Measurements from ENCODE around the gene LMBRD2. TPM values are rescaled to one million over a fixed set of nuclear protein-coding genes. Genes with fewer than 3 reads are reported as not detected.

LMBRD2 gene
- total and polyA plus RNA-seq, 2 experiments from 2014 or later = 5.4 to 9.3 TPM

DNA sequence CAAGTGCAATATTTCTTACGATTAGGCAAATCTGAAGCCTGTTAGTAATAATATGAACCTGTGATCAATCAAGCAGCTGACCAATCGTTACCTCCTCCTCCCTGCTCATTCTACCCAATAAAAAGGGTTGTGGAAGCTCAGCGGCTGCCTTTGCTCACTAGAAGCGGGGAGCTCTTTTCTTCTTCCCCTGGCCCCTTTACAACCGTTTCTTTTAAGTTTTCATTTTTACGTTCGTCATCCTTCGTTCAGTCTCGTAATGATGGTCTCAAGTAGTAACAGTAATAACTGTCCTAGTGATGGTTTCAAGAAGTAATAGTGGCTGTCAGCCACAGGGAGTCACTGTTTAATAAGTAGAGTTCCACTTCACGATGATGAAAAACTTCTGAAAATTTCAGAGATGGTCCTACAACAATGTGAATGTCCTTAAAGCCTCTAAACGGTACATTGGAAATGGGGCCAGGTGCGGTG lies 91.2 kb downstream of the LMBRD2 start:
- Histone ChIP-seq H3K27me3 (no peaks in the 10 kb centered on the region), H3K4me3 (no peak overlapping the region), H3K4me1 (ENCODE audit: low read depth) (peaks cover 3% of the 10 kb centered on the region), H3K27ac (no peak overlapping the region), H3K9me3 (ENCODE audit: low read depth) (no peaks in the 10 kb centered on the region), H3K36me3 (no peaks in the 10 kb centered on the region)
- TF ChIP-seq, protein P1, sequence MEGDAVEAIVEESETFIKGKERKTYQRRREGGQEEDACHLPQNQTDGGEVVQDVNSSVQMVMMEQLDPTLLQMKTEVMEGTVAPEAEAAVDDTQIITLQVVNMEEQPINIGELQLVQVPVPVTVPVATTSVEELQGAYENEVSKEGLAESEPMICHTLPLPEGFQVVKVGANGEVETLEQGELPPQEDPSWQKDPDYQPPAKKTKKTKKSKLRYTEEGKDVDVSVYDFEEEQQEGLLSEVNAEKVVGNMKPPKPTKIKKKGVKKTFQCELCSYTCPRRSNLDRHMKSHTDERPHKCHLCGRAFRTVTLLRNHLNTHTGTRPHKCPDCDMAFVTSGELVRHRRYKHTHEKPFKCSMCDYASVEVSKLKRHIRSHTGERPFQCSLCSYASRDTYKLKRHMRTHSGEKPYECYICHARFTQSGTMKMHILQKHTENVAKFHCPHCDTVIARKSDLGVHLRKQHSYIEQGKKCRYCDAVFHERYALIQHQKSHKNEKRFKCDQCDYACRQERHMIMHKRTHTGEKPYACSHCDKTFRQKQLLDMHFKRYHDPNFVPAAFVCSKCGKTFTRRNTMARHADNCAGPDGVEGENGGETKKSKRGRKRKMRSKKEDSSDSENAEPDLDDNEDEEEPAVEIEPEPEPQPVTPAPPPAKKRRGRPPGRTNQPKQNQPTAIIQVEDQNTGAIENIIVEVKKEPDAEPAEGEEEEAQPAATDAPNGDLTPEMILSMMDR (IDR thresholded peaks at IDR 0.05; ENCODE audit: low read depth, low read length) = no peak
- DNase-seq (ENCODE audit: low read depth in 1 of 2, low spot score in 1 of 2) = no peak

- Histone ChIP-seq H3K4me3 (no peak overlapping the region), H3K27ac (no peak overlapping the region), H3K9me3 (ENCODE audit: low read depth) (no peaks in the 10 kb centered on the region), H3K36me3 (no peaks in the 10 kb centered on the region), H3K4me1 (ENCODE audit: low read depth) (peaks cover 3% of the 10 kb centered on the region), H3K27me3 (no peaks in the 10 kb centered on the region)
- TF ChIP-seq, protein P1 (IDR thresholded peaks at IDR 0.05; ENCODE audit: low read depth, low read length) = no peak
- no peak for DNase-seq (ENCODE audit: low read depth in 1 of 2, low spot score in 1 of 2)
Measured at GRCh38 chr5:36059571-36060419, 91.9 kb downstream of the LMBRD2 start.

- H3K36me3 ChIP-seq = no peaks in the 10 kb centered on the region
- H3K9me3 ChIP-seq (ENCODE audit: low read depth) = no peaks in the 10 kb centered on the region
- H3K27me3 ChIP-seq = no peaks in the 10 kb centered on the region
- H3K27ac ChIP-seq = no peak overlapping the region
- peaks cover 3% of the 10 kb centered on the region for H3K4me1 ChIP-seq (ENCODE audit: low read depth)
- no peak overlapping the region for H3K4me3 ChIP-seq
- no peak for DNase-seq (ENCODE audit: low read depth in 1 of 2, low spot score in 1 of 2)
- TF ChIP-seq, protein P1 (IDR thresholded peaks at IDR 0.05; ENCODE audit: low read depth, low read length) = no peak
Measured at GRCh38 chr5:36058776-36059175, 92.9 kb downstream of the LMBRD2 start.

GRCh38 chr5:36057386-36057785 lies 94.3 kb downstream of the LMBRD2 start:
- no peaks in the 10 kb centered on the region for H3K27me3 ChIP-seq
- H3K36me3 ChIP-seq = no peaks in the 10 kb centered on the region
- DNase-seq (ENCODE audit: low read depth in 1 of 2, low spot score in 1 of 2) = no peak
- H3K4me3 ChIP-seq = no peak overlapping the region
- TF ChIP-seq, protein P1 (IDR thresholded peaks at IDR 0.05; ENCODE audit: low read depth, low read length) = no peak
- no peak overlapping the region for H3K27ac ChIP-seq
- peaks cover 3% of the 10 kb centered on the region for H3K4me1 ChIP-seq (ENCODE audit: low read depth)
- H3K9me3 ChIP-seq (ENCODE audit: low read depth) = no peaks in the 10 kb centered on the region

DNA sequence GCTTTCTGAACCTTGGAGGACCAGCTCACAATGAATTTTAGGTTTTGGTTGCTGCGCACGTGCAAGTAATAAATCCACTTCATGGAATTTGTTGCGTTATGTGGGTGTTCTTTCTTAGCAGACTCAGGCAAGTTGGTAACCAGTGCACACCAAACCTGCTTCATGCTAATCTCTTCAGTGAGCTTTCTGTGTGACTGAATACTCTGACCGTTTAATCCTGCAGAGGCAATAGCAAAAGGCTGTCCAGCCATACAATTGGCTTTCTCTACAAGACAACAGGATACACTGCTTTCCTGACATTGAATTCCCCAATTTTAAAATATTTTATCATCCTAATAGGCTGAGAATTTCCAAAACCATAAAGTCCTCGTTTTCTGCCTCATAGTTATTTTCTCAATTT lies 95.3 kb downstream of the LMBRD2 start:
- no peak for DNase-seq (ENCODE audit: low read depth in 1 of 2, low spot score in 1 of 2)
- no peaks in the 10 kb centered on the region for H3K27me3 ChIP-seq
- TF ChIP-seq, protein P1 (IDR thresholded peaks at IDR 0.05; ENCODE audit: low read depth, low read length) = no peak

More for the DNA sequence above, 95.3 kb downstream of the LMBRD2 start:
- no peaks in the 10 kb centered on the region for H3K36me3 ChIP-seq
- H3K27ac ChIP-seq = no peak overlapping the region
- H3K9me3 ChIP-seq (ENCODE audit: low read depth) = no peaks in the 10 kb centered on the region
- peaks cover 3% of the 10 kb centered on the region for H3K4me1 ChIP-seq (ENCODE audit: low read depth)
- no peak overlapping the region for H3K4me3 ChIP-seq
